Activated naive CD8-positive, alpha-beta T cell (primary cell): Measurements from ENCODE around the gene SPSB3.

ENCODE experiments used
- H3K27ac Mint-ChIP-seq: one replicate; pipeline ENCODE4 v1.8.0; 2021; ENCODE audit warnings: mixed read lengths
- H3K27me3 Mint-ChIP-seq: one replicate; pipeline ENCODE4 v1.8.0; 2021; ENCODE audit warnings: mixed read lengths
- H3K36me3 Mint-ChIP-seq: one replicate; pipeline ENCODE4 v1.8.0; 2021; ENCODE audit warnings: mixed read lengths
- H3K4me1 Mint-ChIP-seq: one replicate; pipeline ENCODE4 v1.8.0; 2021; ENCODE audit warnings: low read depth, mixed read lengths
- H3K4me3 Mint-ChIP-seq: one replicate; pipeline ENCODE4 v1.8.0; 2021; ENCODE audit warnings: mild to moderate bottlenecking, mixed read lengths
- H3K9me3 Mint-ChIP-seq: one replicate; pipeline ENCODE4 v1.8.0; 2021; ENCODE audit warnings: low read depth, mixed read lengths

Gene SPSB3

DNA sequence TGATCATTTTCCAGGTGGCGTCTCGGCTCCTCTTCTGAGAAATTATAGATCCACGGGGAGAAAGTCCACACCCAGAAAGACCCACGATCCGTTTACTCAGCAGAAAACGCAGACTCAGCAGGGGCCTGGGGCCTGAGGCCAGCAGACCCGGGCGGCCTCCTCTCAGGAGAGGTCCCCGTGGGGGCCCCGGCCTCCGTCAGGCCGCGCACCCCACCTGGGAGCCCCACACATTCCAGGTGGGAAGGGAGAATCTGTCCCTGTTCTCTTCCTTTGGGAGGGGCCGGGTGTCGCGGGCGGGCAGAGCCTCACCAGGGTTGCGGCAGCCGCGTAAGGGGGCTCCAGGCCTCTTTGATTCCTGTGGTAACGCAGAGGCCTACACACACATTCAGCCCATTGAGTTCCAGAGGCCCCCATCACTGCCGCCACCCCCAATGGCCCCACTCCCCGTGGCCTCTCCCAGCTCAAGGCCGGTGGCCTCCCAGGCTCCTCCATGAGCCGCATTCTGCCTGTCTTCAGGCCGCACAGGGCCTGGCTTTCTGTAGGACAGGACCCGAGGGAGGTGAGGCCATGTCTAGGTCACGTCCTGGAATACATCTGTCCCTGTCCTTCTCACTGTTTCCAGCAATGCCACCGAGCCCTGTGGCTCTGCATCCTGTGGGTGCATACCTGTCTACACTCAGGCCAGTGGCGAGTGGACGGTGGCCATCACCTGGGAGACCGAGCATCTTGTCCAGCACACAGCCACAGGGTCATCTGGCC lies 12.7 kb upstream of the SPSB3 start:
- Mint-ChIP-seq H3K27ac (no peak overlapping the region), H3K27me3 (no peaks in the 10 kb centered on the region), H3K9me3 (no peaks in the 10 kb centered on the region), H3K4me1 (no peaks in the 10 kb centered on the region), H3K4me3 (no peak overlapping the region), H3K36me3 (peaks cover 2% of the 10 kb centered on the region)

DNA sequence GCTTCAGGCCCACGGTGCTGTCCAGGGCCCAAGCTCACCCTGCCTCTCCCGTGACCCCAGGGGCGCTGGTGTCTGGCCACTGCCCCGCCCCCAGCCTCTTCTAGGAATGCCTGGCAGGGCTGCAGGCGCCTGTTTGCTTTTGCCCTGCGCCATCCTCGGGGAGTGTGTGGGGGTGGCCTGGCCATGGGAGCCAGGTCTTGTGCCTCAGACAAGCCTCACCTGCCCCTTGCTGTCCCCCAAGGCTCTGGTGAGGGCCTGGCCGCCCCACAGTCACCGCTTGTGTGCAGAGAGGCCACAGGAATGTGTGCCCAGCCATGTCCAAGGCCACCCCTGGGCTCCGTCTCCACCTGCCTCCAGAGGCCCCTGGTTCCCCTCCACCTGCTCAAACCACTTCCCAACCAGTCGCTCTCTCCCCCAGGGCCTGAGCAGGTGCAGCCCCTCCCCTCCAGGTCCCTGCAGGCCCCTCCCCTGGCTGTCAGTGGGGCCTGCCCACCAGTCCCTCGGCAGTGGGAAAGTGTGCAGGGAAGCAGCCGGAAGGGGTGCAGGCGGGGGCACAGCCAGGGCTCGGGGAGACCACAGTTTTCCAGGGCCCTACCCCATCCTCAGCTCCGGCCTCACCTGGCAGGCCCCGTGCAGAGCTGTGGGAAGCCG lies 12.0 kb upstream of the SPSB3 start:
- Mint-ChIP-seq H3K4me3 (no peak overlapping the region), H3K9me3 (no peaks in the 10 kb centered on the region), H3K27me3 (no peaks in the 10 kb centered on the region), H3K27ac (no peak overlapping the region), H3K4me1 (no peaks in the 10 kb centered on the region), H3K36me3 (peaks cover 2% of the 10 kb centered on the region)

DNA sequence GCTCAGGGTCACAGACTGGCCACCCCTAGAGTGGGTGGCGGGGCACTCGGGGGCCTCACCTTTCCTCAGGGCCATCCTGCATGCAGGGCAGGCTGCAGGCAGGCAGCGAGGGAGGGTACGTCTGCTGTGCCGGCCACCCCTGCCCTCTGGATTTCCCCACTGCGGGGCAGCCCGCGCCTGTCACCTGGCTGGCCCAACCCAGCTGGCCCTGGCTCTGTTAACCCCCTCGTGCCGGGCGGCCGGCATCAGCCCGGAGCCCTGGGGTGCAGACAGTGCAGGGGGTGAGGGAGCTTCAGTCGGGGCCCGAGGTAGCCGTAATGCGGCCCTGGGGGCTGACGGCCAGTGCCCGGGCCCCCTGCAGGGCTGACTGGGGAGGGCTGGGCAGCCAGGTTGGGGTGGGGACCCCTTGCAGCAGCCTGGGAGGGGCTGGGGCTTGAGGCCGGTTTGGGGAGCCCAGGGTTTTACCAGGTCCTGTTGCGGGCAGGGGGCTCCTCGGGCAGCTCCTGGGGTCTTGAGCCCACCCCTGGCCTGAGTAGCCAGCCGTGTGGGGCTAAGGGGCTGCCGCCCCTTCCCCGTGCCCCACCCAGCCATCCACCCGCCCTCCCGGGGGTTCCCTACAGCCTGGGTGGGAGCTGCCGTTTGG lies 11.3 kb upstream of the SPSB3 start, which contains the start of gene IGFALS:
TSS of gene IGFALS (minus strand) at position 128 of the 643 bp plus-strand sequence. CDS start at position 75, 53 bp downstream.
- peaks cover 2% of the 10 kb centered on the region for H3K36me3 Mint-ChIP-seq
- H3K27me3 Mint-ChIP-seq = no peaks in the 10 kb centered on the region
- no peak within 1 kb of the TSS for H3K4me3 Mint-ChIP-seq
- peaks cover 2% of the 10 kb centered on the region for H3K4me1 Mint-ChIP-seq
- no peak within 1 kb of the TSS for H3K27ac Mint-ChIP-seq
- no peaks in the 10 kb centered on the region for H3K9me3 Mint-ChIP-seq

- Mint-ChIP-seq H3K36me3 (peaks cover 2% of the 10 kb centered on the region), H3K27ac (no peak overlapping the region), H3K9me3 (no peaks in the 10 kb centered on the region), H3K4me1 (peaks cover 2% of the 10 kb centered on the region), H3K27me3 (no peaks in the 10 kb centered on the region), H3K4me3 (no peak overlapping the region)
Measured at GRCh38 chr16:1792836-1793577, 10.6 kb upstream of the SPSB3 start.

DNA sequence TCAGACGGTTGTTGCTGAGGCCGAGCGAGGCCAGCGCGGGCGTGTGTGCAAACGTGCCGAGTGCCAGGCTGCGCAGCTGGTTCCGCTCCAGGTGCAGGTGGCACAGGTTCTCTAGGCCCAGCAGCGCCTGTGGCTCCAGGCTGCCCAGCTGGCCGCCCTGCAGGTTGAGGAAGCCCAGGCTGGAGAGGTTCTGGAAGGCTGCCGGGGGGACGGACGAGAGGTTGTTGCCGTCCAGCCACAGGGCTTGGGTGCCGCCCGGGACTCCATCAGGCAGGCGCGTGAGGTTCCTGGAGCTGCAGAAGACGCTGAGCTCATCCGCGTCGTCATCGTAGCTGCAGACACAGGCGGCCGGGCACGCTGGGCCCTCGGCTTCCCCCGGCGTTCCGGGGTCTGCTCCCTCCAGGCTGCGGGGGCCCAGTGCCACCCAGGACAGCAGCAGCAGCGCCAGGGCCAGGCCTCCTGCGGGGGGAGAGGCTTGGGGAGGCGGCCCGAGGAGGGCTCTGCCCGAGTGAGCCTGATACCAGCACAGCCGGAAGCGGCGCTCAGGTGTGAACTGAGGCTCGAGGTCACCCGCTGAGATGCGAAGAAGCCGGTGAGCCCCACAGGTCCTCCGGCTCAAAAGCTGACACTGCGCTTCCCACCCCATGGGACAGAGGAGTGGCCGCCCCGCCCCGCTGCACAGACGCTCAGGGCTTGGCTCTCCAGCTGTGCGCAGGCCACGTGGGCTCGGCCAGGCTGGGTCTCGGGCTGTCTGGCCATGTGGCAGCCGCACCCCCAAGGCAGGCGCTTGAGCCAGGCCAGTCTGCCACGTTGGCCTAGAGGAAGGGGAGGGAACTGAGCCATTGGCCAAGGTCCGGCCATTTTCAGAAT lies 9.8 kb upstream of the SPSB3 start:
- Mint-ChIP-seq H3K4me3 (no peak overlapping the region), H3K4me1 (peaks cover 2% of the 10 kb centered on the region), H3K9me3 (no peaks in the 10 kb centered on the region), H3K27me3 (no peaks in the 10 kb centered on the region), H3K36me3 (peaks cover 1% of the 10 kb centered on the region), H3K27ac (no peak overlapping the region)

- H3K4me3 Mint-ChIP-seq = no peak overlapping the region
- H3K4me1 Mint-ChIP-seq = peaks cover 2% of the 10 kb centered on the region
- no peaks in the 10 kb centered on the region for H3K27me3 Mint-ChIP-seq
- H3K9me3 Mint-ChIP-seq = no peaks in the 10 kb centered on the region
- H3K36me3 Mint-ChIP-seq = no peaks in the 10 kb centered on the region
- H3K27ac Mint-ChIP-seq = no peak overlapping the region
Measured at GRCh38 chr16:1791256-1791942, 9.0 kb upstream of the SPSB3 start.

DNA sequence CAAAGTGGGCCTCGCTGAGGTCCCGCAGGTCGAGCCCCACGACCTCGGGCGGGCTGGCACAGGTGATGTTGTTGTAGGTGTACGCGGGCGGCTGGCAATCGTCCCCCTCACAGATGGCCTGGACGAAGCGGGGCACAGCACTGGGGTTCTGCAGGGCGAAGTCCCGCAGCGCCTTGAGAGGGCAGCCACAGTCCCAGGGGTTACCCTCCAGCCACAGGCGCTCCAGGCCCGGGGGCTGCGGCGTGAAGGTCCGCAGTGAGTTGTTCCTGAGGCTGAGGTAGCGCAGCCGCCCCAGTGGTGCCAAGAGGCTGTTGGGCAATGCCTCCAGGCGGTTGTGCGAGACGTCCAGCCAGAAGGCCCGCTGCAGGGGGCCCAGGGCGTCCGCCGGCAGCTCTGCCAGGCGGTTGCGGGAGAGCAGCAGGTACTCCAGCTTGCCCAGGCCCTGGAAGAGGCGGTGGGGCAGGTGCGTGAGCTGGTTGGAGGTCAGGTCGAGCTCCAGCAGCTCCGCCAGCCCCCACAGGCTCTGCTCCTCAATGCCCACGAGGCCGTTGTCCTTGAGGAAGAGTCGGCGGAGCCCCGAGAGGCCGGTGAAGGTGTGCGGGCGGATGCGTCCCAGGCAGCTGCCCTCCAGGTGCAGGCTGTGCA lies 8.4 kb upstream of the SPSB3 start:
- Mint-ChIP-seq H3K4me3 (no peak overlapping the region), H3K27me3 (no peaks in the 10 kb centered on the region)

GRCh38 chr16:1790261-1790610 lies 7.9 kb upstream of the SPSB3 start:
- no peaks in the 10 kb centered on the region for H3K36me3 Mint-ChIP-seq
- no peak overlapping the region for H3K27ac Mint-ChIP-seq
- peaks cover 2% of the 10 kb centered on the region for H3K4me1 Mint-ChIP-seq
- no peaks in the 10 kb centered on the region for H3K9me3 Mint-ChIP-seq
- no peak overlapping the region for H3K4me3 Mint-ChIP-seq
- H3K27me3 Mint-ChIP-seq = no peaks in the 10 kb centered on the region

More for the DNA sequence above, 8.4 kb upstream of the SPSB3 start:
- peaks cover 2% of the 10 kb centered on the region for H3K4me1 Mint-ChIP-seq
- no peak overlapping the region for H3K27ac Mint-ChIP-seq
- no peaks in the 10 kb centered on the region for H3K36me3 Mint-ChIP-seq
- H3K9me3 Mint-ChIP-seq = no peaks in the 10 kb centered on the region

- no peaks in the 10 kb centered on the region for H3K27me3 Mint-ChIP-seq
- H3K36me3 Mint-ChIP-seq = no peaks in the 10 kb centered on the region
- no peak overlapping the region for H3K4me3 Mint-ChIP-seq
- H3K9me3 Mint-ChIP-seq = no peaks in the 10 kb centered on the region
- no peak overlapping the region for H3K27ac Mint-ChIP-seq
- H3K4me1 Mint-ChIP-seq = peaks cover 6% of the 10 kb centered on the region
Measured at GRCh38 chr16:1789643-1790045, 7.3 kb upstream of the SPSB3 start.

- Mint-ChIP-seq H3K4me3 (no peak overlapping the region), H3K36me3 (no peaks in the 10 kb centered on the region), H3K9me3 (no peaks in the 10 kb centered on the region), H3K27ac (no peak overlapping the region), H3K27me3 (no peaks in the 10 kb centered on the region), H3K4me1 (peaks cover 10% of the 10 kb centered on the region)
Measured at GRCh38 chr16:1788708-1789100, 6.3 kb upstream of the SPSB3 start.

DNA sequence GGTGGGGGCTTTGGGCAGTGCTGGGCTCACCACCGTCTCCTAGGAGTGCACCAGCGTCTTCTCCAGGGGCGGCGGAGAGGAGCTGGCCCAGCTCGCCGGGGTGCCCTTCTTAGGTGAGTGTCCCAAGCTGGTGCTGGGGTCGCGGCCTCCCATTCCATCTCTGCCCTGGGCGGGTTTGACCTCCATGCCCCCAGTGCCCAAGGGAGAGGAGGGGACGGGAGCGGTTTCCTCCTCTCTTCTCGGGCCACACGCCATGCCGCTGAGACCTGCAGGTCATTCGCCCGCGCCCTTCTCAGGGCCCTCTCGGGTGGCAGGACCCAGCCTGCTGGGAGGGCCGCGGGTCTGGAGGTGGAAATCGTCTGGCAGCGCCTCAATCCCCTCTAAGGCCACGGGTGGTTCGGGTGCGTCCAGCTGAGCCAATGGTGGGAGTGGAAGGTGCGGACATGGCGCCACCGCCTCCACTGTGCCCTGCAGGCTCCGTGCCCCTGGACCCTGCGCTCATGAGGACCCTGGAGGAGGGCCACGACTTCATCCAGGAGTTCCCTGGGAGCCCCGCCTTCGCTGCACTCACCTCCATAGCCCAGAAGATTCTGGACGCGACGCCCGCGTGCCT lies 5.8 kb upstream of the SPSB3 start:
- Mint-ChIP-seq H3K36me3 (no peaks in the 10 kb centered on the region), H3K4me1 (peaks cover 14% of the 10 kb centered on the region), H3K9me3 (no peaks in the 10 kb centered on the region), H3K27me3 (no peaks in the 10 kb centered on the region), H3K4me3 (no peak overlapping the region), H3K27ac (no peak overlapping the region)

DNA sequence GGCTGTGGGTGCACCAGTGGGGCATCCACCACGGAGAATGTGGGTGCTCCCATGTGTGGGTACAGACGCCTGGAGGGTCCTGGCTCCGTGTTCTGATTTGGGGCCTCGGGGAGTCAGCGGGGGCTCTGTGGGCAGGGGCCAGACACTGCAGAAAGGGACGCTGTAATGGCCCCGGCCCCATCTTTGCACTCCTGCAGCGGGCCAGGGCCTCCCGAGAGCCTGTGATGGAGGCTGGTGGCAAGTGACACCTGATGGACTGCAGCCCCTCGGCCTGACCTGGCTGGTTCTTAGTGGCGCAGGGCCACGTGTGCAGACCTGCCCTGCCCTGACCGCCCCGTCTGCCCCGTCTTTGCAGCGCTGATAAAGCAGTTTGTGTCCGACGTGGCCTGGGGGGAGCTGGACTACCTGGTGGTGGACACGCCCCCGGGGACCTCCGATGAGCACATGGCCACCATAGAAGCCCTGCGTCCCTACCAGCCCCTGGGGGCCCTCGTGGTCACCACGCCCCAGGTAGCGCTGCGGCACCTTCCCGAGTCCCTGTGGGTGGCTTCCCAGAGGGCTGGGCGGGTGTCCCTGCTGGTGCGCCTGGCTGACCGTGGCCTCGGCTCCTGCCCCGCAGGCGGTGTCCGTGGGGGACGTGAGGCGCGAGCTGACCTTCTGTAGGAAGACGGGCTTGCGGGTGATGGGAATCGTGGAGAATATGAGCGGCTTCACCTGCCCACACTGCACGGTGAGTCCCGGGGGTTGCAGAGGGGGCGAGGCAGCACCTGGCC lies 5.1 kb upstream of the SPSB3 start:
- no peaks in the 10 kb centered on the region for H3K36me3 Mint-ChIP-seq
- peaks cover 14% of the 10 kb centered on the region for H3K4me1 Mint-ChIP-seq
- H3K4me3 Mint-ChIP-seq = no peak overlapping the region
- no peak overlapping the region for H3K27ac Mint-ChIP-seq
- H3K9me3 Mint-ChIP-seq = no peaks in the 10 kb centered on the region
- no peaks in the 10 kb centered on the region for H3K27me3 Mint-ChIP-seq

DNA sequence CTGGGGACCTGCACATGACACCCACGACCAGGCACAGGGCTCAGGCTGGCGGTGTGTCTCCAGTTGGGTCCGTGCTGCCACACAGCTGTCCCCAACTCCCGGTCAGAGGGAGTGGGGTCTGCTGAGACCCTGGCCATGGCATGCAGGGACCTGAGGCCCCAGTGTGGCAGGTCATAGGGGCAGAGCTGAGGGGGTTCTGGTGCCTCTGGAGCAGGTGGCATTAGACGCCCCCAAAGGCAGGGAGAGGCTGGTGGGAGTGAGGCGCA lies 4.6 kb upstream of the SPSB3 start:
- Mint-ChIP-seq H3K4me3 (no peak overlapping the region), H3K36me3 (no peaks in the 10 kb centered on the region), H3K27ac (no peak overlapping the region), H3K9me3 (no peaks in the 10 kb centered on the region), H3K4me1 (peaks cover 14% of the 10 kb centered on the region), H3K27me3 (no peaks in the 10 kb centered on the region)
